ENCODE results near the gene LAP3.
"Not testable (repeated sequence)": the region's sequence is repeated elsewhere in the genome, so short reads cannot be mapped to it uniquely, and the experiment has no call there.

Gene LAP3

DNA sequence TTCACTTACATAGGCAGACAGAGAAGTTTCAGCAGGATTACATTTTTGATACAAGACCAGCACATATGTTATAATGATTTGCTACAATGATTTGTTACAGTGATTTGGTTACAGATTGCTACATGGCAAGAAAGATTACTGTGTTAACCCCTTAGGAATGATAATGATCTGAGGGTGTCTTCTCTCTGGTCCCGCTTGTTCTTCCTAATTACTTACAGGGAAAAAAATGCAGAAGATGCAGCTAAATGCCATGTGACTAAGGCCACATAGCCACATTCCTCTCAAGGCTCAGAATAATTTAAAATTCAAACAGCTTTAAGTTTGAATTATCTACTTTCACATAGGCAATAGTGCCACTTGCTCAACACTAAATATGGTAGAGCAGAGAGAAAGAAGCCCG, 9.7 kb upstream of the LAP3 start:
- no peaks in the 10 kb centered on the region for H3F3A ChIP-seq (ENCODE audit: insufficient read depth)
- no peaks in the 10 kb centered on the region for H3K9me3 ChIP-seq (ENCODE audit: insufficient read depth, low read length)
- no peaks in the 10 kb centered on the region for H3K9me2 ChIP-seq (replicated peaks; ENCODE audit: insufficient read depth, low read length)
- H2AFZ ChIP-seq (ENCODE audit: low read depth, low read length, severe bottlenecking): no peak overlapping the region
- no peak overlapping the region for H3K9ac ChIP-seq (ENCODE audit: low read length)
- H3K27me3 ChIP-seq (ENCODE audit: low read length): no peaks in the 10 kb centered on the region
- H3K79me2 ChIP-seq (ENCODE audit: insufficient read depth, low read length): no peaks in the 10 kb centered on the region
- no peak overlapping the region for H3K4me3 ChIP-seq (ENCODE audit: insufficient read depth, low read length, poor library complexity, severe bottlenecking)
- no peaks in the 10 kb centered on the region for H3K36me3 ChIP-seq (ENCODE audit: low read length)
- H4K20me1 ChIP-seq (ENCODE audit: low read depth, low read length): no peaks in the 10 kb centered on the region
- no peak overlapping the region for H3K27ac ChIP-seq (ENCODE audit: low read depth, low read length)
- TF ChIP-seq, protein P1, sequence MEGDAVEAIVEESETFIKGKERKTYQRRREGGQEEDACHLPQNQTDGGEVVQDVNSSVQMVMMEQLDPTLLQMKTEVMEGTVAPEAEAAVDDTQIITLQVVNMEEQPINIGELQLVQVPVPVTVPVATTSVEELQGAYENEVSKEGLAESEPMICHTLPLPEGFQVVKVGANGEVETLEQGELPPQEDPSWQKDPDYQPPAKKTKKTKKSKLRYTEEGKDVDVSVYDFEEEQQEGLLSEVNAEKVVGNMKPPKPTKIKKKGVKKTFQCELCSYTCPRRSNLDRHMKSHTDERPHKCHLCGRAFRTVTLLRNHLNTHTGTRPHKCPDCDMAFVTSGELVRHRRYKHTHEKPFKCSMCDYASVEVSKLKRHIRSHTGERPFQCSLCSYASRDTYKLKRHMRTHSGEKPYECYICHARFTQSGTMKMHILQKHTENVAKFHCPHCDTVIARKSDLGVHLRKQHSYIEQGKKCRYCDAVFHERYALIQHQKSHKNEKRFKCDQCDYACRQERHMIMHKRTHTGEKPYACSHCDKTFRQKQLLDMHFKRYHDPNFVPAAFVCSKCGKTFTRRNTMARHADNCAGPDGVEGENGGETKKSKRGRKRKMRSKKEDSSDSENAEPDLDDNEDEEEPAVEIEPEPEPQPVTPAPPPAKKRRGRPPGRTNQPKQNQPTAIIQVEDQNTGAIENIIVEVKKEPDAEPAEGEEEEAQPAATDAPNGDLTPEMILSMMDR (IDR thresholded peaks at IDR 0.05; ENCODE audit: insufficient read depth, low read length, poor library complexity, severe bottlenecking): no peak
- H3K4me2 ChIP-seq (ENCODE audit: low read depth, low read length, poor library complexity, severe bottlenecking): no peak overlapping the region

DNA sequence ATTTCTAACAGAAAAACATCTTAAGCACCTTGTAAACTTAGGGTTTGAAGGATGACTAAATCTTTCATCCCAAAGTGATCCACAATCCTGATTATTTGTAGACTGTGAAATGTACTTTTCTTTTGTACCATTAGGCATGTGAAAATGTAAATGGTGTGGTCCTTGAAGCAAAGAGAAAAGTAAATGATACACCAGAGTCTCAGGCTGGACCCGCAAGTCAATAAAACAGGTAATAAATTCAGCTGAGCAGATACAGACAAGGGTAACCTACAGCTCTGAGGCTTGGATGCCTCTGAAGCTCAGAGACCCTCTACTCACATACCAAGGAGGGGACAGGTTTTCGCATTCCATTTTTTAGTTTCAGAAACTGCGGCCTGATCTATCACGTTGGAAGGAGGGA, 2.8 kb upstream of the LAP3 start:
- Histone ChIP-seq H3K9me3 (ENCODE audit: insufficient read depth, low read length) (no peaks in the 10 kb centered on the region), H3K79me2 (ENCODE audit: insufficient read depth, low read length) (peaks cover 19% of the 10 kb centered on the region), H3K27ac (ENCODE audit: low read depth, low read length) (no peak overlapping the region)

GRCh38 chr4:17575177-17575576, 1.8 kb upstream of the LAP3 start:
- not testable (repeated sequence) for H2AFZ ChIP-seq (ENCODE audit: low read depth, low read length, severe bottlenecking); H3K27ac ChIP-seq (ENCODE audit: low read depth, low read length); H3K4me3 ChIP-seq (ENCODE audit: insufficient read depth, low read length, poor library complexity, severe bottlenecking); H3K9me2 ChIP-seq (replicated peaks; ENCODE audit: insufficient read depth, low read length); H3K27me3 ChIP-seq (ENCODE audit: low read length); H4K20me1 ChIP-seq (ENCODE audit: low read depth, low read length); H3K36me3 ChIP-seq (ENCODE audit: low read length); H3K4me2 ChIP-seq (ENCODE audit: low read depth, low read length, poor library complexity, severe bottlenecking); H3K9me3 ChIP-seq (ENCODE audit: insufficient read depth, low read length); H3F3A ChIP-seq (ENCODE audit: insufficient read depth); H3K9ac ChIP-seq (ENCODE audit: low read length)
- peaks cover 24% of the 10 kb centered on the region for H3K79me2 ChIP-seq (ENCODE audit: insufficient read depth, low read length)

More for the DNA sequence above, 2.8 kb upstream of the LAP3 start:
- Histone ChIP-seq H4K20me1 (ENCODE audit: low read depth, low read length) (no peaks in the 10 kb centered on the region), H3K9me2 (replicated peaks; ENCODE audit: insufficient read depth, low read length) (no peaks in the 10 kb centered on the region), H3K36me3 (ENCODE audit: low read length) (no peaks in the 10 kb centered on the region), H2AFZ (ENCODE audit: low read depth, low read length, severe bottlenecking) (no peak overlapping the region), H3K4me2 (ENCODE audit: low read depth, low read length, poor library complexity, severe bottlenecking) (no peak overlapping the region), H3K9ac (ENCODE audit: low read length) (no peak overlapping the region), H3F3A (ENCODE audit: insufficient read depth) (no peaks in the 10 kb centered on the region), H3K4me3 (ENCODE audit: insufficient read depth, low read length, poor library complexity, severe bottlenecking) (no peak overlapping the region), H3K27me3 (ENCODE audit: low read length) (no peaks in the 10 kb centered on the region)
- TF ChIP-seq EZH2phosphoT487 (conservative IDR thresholded peaks at IDR 0.05; ENCODE audit: low read length): no peak
- TF ChIP-seq, protein P1 (IDR thresholded peaks at IDR 0.05; ENCODE audit: insufficient read depth, low read length, poor library complexity, severe bottlenecking): no peak

DNA sequence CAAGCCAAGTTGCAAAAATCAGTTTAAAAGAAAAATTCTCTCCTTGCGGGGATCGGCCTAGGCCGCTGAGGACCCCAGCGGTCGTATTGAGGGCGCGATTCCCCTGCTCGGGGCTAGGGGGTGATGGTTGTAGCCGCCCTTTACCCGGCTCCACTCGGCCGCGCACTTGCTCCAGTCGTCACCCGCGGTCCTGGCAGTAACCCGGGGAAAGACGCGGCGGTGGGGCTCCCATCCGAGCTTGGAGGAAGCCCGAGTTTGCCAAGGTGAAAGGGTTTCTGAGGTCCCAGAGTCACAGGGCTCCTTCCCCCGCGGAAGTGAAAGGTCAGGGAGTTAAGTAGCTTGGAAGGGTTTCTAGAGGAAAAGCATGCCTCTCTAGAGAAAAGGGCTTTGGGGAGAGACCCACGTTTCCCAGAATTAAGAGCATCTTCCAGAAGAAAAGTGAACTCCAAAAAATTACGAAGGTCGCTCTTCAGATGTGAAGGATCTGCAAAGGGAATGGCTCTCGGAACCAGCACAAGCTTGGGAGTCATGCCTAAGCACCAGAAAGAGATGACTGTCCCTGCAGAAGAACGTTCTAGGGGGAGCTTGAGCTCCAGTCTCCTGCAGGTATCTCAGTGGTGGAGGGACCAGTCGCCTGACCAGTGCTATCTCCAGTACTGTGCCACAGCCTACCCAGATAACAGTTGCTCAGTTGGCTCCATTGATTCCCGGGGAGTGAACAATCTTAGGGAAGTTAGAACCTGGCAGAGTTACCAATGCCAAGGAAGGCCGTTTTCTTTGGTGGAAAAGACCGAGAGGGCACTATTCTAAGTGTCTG, 875 bp downstream of the LAP3 start:
- Histone ChIP-seq H3K79me2 (ENCODE audit: insufficient read depth, low read length) (peaks cover 27% of the 10 kb centered on the region), H4K20me1 (ENCODE audit: low read depth, low read length) (no peaks in the 10 kb centered on the region), H3K4me3 (ENCODE audit: insufficient read depth, low read length, poor library complexity, severe bottlenecking) (peak overlapping the region; percentile 77), H2AFZ (ENCODE audit: low read depth, low read length, severe bottlenecking) (peak overlapping the region; percentile 78), H3K27ac (ENCODE audit: low read depth, low read length) (peak overlapping the region; percentile 74), H3K27me3 (ENCODE audit: low read length) (no peaks in the 10 kb centered on the region), H3K9ac (ENCODE audit: low read length) (peak overlapping the region; percentile 96), H3K4me2 (ENCODE audit: low read depth, low read length, poor library complexity, severe bottlenecking) (peak overlapping the region; percentile 90), H3K9me3 (ENCODE audit: insufficient read depth, low read length) (no peaks in the 10 kb centered on the region), H3F3A (ENCODE audit: insufficient read depth) (no peaks in the 10 kb centered on the region), H3K36me3 (ENCODE audit: low read length) (peaks cover 15% of the 10 kb centered on the region; the same call in 1 of the 2 replicates), H3K9me2 (replicated peaks; ENCODE audit: insufficient read depth, low read length) (no peaks in the 10 kb centered on the region)
- TF ChIP-seq, protein P1 (IDR thresholded peaks at IDR 0.05; ENCODE audit: insufficient read depth, low read length, poor library complexity, severe bottlenecking): peak; percentile 12
- TF ChIP-seq EZH2phosphoT487 (conservative IDR thresholded peaks at IDR 0.05; ENCODE audit: low read length): no peak
